Activated T-cell treated with anti-CD3 and anti-CD28 coated beads, Interleukin-2, amount 50 U/mL, for 1 hour (primary cell): Measurements from ENCODE around the gene KCNIP1.

ENCODE experiments used
- DNase-seq: peaks from one replicate; pipeline ENCODE4 v3.0.0-alpha.2; 2020

Gene KCNIP1

GRCh38 chr5:170503990-170504596, at the start of gene KCNIP1:
Gene KCNIP1, plus strand, starts transcription at chr5:170504020.
- no peak for DNase-seq

- no peak for DNase-seq
Observed at GRCh38 chr5:170463426-170463825, 40.4 kb upstream of the KCNIP1 start.

DNA sequence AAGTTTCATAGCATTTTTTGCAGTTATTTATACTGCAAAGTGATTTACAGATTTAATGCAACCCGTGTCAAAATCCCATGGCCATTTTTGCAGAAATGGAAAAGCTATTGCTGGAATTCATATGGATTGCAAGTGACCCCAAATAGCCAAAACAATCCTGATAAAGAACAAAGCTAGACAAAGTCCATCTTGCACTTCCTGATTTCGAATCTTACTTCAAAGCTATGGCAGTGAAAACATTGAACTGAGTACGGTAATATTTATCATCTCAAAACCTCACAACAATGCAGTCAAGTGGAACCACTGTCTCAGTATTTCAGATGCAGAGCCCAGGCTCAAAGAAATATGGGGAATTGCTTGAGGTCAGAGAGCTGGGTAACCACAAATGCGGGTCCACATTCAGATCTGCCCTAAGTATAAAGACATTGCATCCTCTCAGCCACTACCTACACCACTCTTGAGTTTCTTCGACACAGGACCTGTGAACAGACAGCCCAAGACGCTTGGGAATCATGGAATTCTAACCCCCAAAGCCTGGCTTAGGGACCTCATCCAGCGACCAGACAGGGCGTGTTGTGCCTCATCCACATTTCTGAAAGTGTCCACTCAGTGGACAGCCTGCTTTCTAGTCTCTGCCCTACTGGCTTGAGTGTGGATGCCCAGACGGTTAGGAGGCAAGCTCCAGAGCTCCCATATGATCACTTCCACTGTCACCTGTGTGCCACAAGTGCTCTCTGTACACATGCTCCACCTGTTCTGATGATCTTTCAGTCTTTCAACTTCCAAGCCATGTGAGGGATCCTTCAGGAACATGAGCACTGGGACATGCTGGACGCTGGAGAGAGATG, 39.3 kb upstream of the KCNIP1 start:
- DNase-seq: no peak

GRCh38 chr5:170466553-170466952, 37.3 kb upstream of the KCNIP1 start:
- no peak for DNase-seq

- no peak for DNase-seq
Observed at GRCh38 chr5:170466988-170467707, 36.7 kb upstream of the KCNIP1 start.

DNA sequence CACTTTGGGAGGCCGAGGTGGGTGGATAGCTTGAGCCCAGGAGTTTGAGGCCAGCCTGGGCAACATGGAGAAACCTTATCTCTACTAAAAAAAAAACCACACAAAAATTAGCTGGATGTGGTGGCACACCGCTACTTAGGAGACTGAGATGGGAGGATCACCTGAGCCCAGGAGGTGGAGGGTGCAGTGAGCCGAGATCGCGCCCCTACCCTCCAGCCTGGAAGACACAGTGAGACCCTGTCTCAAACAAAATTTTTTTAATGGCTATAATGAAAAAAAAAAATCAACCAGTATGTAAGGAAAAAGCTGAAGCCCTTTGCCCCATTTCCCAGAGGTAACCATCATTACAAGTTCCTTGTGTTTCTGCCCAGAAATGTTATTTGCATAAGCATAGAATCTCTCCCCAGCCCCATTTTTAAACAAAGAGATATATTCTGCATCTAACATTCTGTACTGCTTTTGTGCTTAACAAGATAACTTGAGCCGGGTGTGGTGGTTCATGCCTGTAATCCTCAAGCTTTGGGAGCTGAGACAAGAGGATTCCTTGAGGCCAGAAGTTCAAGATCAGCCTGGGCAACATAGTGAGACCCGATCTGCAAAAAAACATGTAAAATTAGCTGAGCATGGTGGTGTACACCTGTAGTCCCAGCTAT, 35.1 kb upstream of the KCNIP1 start:
- no peak for DNase-seq

GRCh38 chr5:170469414-170469813, 34.4 kb upstream of the KCNIP1 start:
- DNase-seq: no peak

GRCh38 chr5:170470275-170470674, 33.5 kb upstream of the KCNIP1 start:
- no peak for DNase-seq

GRCh38 chr5:170470808-170471404, 32.9 kb upstream of the KCNIP1 start:
- no peak for DNase-seq

DNA sequence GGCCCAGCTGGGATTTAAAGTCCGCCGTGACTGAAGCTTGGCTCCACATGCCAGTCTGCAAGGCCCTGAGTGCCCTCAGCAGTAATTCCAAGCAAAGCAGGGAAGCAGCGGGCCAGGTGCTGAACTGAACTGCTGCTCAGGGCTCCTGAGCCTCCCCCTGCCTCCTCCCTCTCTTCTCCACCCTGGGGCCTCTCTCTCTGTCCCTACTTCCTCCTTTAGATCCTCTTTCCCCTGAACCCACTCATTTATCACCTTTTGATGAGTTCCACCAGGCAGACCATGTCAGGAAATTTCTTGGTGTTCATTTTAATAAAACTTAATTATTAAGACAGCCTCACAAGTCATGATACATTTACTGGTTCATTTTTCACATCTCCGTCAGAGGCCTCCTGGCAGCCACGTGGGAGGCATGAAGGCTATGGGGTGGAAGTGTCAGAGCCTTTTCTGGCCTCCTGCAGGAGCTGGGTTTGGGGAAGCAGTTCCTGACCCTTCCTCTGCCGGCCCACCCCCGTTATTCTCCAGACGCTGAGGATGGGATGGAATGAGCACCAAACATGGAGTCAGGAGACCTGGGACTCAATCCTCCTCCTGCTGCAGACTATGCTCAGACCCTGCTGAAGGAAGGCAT, 32.2 kb upstream of the KCNIP1 start:
- DNase-seq: no peak

GRCh38 chr5:170473642-170474041, 30.2 kb upstream of the KCNIP1 start:
- DNase-seq: no peak

GRCh38 chr5:170474489-170475274, 29.1 kb upstream of the KCNIP1 start:
- DNase-seq: no peak

GRCh38 chr5:170475294-170476000, 28.4 kb upstream of the KCNIP1 start:
- DNase-seq: no peak

- DNase-seq: no peak
Observed at GRCh38 chr5:170476704-170477103, 27.1 kb upstream of the KCNIP1 start.

DNA sequence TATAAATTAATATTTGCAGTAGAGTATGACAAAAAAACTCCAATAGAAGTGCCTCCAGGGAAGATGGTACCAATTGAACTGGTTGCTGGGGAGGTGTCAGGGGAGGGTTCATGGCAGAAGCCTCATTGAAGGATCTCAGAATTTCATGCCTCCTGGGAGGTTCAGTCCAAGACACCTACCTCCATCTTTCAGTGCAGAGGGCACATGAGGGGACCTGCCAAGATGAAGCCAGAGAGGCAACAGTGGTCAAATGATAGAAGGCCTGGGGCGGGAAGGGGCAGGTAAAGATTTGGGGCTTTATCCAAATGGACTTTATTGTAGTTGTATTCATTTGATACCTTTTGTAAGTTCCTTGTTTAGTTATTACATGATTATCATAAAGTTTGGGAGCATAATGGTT, 25.9 kb upstream of the KCNIP1 start:
- no peak for DNase-seq

GRCh38 chr5:170478306-170478705, 25.5 kb upstream of the KCNIP1 start:
- no peak for DNase-seq

GRCh38 chr5:170479484-170479883, 24.3 kb upstream of the KCNIP1 start:
- no peak for DNase-seq

DNA sequence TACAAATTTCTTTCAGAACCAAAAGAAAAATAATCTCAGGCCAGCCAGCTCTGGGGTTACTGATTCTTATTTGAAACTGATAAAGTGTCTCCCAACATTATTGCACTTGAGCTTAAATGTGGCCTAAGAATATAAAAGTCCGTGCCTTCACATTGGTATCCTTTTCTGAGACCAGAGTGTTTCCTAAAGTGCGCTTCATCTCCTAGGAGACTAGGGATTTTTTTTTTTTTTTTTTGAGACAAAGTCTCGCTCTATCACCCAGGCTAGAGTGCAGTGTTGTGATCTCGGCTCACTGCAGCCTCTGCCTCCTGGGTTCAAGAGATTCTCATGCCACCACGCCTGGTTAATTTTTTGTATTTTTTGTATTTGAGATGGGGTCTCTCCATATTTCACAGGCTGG, 23.6 kb upstream of the KCNIP1 start:
- no peak for DNase-seq

DNA sequence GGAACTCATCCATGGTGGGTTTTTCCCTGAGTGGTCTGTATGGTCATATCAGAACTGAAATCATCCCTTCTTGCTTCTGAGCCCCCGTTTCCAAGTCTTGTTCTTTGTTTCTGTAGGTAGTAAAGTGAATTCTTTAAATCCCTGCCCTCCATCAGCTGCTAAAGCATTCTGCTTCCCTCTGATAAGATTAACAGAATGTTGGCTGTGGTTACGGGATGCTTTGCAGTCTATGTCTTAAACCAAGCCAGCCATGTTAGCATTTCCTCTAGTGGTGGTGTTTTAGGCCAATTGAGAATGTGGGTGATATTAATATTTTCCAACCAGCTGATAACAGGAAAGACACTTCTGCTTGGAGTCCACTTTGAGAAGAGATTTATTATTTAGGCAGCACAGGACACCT, 22.0 kb upstream of the KCNIP1 start:
- no peak for DNase-seq

DNA sequence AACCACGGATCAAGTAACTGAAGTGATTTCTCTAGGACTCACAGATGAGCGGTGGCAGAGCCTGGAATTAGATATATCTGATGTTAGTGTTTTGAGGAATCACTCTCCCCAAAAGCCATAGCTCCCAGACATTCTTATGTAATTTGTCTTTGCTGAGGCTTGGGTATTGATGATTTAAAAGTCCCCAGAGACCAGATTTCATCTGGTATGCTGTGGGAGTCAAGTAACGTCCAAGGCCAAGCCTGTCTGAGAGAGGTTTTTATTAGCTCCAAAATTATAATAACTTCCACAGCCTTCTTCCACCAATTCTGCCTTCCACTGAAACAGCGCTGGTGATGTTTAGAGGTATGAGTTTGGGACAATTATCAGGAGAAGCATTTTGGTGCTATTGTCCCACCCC, 21.3 kb upstream of the KCNIP1 start:
- DNase-seq: no peak
